HUES6 (cell line): Measurements from ENCODE around the gene PINK1.
A peak's percentile ranks its signal among the peaks of the same experiment; 100 is the strongest.

Experiments
- H3K27ac ChIP-seq: 2 replicates; pipeline ENCODE4 v1.7.0; 2013; ENCODE audit warnings: low read depth, mild to moderate bottlenecking, low read length, inconsistent platforms
- H3K27me3 ChIP-seq: 2 replicates; pipeline ENCODE4 v1.6.1; 2013; ENCODE audit warnings: low read length; ENCODE audit not compliant: control insufficient read depth, insufficient read depth
- H3K36me3 ChIP-seq: 2 replicates; pipeline ENCODE4 v1.6.1; 2013; ENCODE audit warnings: low read length; ENCODE audit not compliant: control insufficient read depth, insufficient read depth
- H3K4me1 ChIP-seq: 2 replicates; pipeline ENCODE4 v1.6.1; 2013; ENCODE audit warnings: low read length; ENCODE audit not compliant: control insufficient read depth, insufficient read depth
- H3K4me3 ChIP-seq: 2 replicates; pipeline ENCODE4 v1.5.1; 2013; ENCODE audit warnings: low read depth, low read length
- H3K9ac ChIP-seq: one replicate; pipeline ENCODE4 v1.6.1; 2013; ENCODE audit warnings: mild to moderate bottlenecking, low read length
- H3K9me3 ChIP-seq: 2 replicates; pipeline ENCODE4 v1.6.1; 2013; ENCODE audit warnings: low read depth, low read length; ENCODE audit not compliant: control insufficient read depth, insufficient read depth

PINK1 gene

DNA sequence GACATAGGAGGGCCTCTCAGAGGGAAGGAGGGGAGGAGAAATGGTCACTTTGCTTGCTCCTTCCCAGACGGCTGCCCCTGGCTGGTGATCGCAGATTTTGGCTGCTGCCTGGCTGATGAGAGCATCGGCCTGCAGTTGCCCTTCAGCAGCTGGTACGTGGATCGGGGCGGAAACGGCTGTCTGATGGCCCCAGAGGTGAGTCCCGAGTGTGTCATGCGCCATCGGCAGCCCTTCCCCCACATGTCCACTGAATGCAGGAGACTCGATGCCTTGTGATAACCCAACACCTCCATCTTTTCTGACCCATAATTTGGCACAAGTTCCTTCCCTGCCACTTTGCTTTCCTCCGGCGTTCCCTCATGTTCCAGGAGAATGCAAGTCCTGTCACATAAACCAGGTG lies 15.2 kb downstream of the PINK1 start:
- Histone ChIP-seq H3K36me3 (peaks cover 73% of the 10 kb centered on the region), H3K4me1 (no peaks in the 10 kb centered on the region), H3K9ac (no peak overlapping the region), H3K9me3 (no peaks in the 10 kb centered on the region), H3K27ac (no peak overlapping the region), H3K4me3 (no peak overlapping the region), H3K27me3 (no peaks in the 10 kb centered on the region)

DNA sequence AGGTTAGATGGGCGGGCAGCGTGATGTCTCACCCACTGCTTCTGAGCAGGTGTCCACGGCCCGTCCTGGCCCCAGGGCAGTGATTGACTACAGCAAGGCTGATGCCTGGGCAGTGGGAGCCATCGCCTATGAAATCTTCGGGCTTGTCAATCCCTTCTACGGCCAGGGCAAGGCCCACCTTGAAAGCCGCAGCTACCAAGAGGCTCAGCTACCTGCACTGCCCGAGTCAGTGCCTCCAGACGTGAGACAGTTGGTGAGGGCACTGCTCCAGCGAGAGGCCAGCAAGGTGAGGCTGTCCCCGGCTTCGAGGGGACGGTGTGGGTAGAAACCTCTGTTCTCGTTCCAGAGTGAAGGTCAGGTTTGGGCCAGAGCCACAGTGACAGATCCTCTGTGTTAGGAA lies 15.7 kb downstream of the PINK1 start:
- Histone ChIP-seq H3K27me3 (no peaks in the 10 kb centered on the region), H3K36me3 (peaks cover 76% of the 10 kb centered on the region), H3K4me1 (no peaks in the 10 kb centered on the region), H3K27ac (no peak overlapping the region), H3K4me3 (no peak overlapping the region), H3K9ac (no peak overlapping the region), H3K9me3 (no peaks in the 10 kb centered on the region)

DNA sequence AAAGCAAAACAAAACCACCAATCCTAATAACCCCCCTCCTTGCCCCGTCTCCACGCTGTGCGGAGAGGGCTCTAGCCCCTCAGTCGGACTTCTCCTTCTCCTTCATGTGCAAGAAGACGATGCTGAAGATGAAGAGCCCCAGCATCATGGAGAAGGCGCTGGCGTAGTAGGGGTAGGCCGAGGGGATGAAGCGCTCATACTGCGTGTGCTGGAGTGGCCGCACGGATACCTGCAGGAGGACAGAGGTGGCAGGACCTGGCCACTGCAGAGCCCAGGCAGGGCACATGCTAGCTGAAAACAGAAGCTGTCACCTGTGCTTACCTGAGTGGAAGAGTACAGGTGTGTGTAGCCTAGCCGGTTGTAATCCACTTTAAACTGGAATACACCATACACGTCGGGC lies 19.0 kb downstream of the PINK1 start:
- Histone ChIP-seq H3K4me3 (no peak overlapping the region), H3K27ac (no peak overlapping the region), H3K36me3 (peaks cover 91% of the 10 kb centered on the region)

DNA sequence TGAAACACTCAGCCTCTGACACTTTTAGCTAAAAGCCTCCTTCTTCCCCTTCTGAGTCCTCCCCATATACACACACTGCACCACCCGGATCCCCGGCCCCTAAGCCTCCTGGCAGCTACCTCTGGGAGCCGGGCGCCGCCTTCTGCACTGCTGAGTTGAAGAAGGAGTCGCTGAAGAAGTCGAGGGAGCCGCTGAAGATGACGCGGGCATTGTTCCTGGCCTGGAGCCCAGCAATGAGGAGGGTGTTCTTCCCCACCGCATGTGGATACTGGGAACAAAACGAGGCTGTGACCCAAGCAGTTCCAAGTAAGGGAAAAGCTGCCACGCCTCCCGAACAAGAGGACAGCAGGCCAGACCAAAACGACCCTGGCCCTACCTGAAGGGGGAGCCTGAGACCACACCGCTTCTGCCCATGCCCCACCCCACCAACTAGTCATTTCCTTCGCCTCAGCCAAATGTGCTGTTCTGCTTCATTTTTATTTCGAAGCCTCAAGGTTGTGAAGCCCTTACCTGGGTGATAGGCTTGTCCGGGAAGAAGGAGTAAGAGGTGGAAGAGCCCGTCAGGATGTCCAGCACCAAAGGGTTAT lies 20.9 kb downstream of the PINK1 start:
- Histone ChIP-seq H3K36me3 (peaks cover 96% of the 10 kb centered on the region), H3K4me3 (no peak overlapping the region), H3K27ac (no peak overlapping the region), H3K9me3 (no peaks in the 10 kb centered on the region), H3K4me1 (no peaks in the 10 kb centered on the region), H3K9ac (no peak overlapping the region), H3K27me3 (no peaks in the 10 kb centered on the region)

More for the DNA sequence above, 19.0 kb downstream of the PINK1 start:
- no peaks in the 10 kb centered on the region for H3K9me3 ChIP-seq
- H3K4me1 ChIP-seq: no peaks in the 10 kb centered on the region
- H3K9ac ChIP-seq: no peak overlapping the region
- H3K27me3 ChIP-seq: no peaks in the 10 kb centered on the region

DNA sequence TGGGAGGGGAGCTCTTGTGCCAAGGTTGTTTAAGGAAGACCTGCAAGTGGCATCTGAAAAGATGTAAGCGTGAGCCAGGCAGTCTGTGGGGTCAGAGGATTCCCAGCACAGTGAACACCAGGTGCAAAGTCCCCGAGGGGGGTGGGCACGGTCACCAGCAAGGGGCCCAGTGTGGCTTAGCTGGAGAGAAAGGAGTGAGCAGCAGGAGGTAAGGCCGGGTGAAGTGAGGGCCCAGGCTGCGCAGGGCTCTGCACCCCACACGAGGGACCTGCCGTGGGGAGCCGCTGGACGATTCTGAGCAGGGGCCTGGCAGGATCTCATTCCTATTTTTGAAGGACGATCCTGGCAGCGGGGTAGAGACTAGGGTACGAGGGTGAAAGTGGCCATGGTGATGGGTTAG lies 23.8 kb downstream of the PINK1 start:
- Histone ChIP-seq H3K9ac (no peak overlapping the region), H3K27me3 (no peaks in the 10 kb centered on the region), H3K36me3 (peaks cover 75% of the 10 kb centered on the region), H3K4me1 (peaks cover 5% of the 10 kb centered on the region; the same call in 1 of the 2 replicates), H3K9me3 (no peaks in the 10 kb centered on the region), H3K4me3 (no peak overlapping the region), H3K27ac (no peak overlapping the region)

DNA sequence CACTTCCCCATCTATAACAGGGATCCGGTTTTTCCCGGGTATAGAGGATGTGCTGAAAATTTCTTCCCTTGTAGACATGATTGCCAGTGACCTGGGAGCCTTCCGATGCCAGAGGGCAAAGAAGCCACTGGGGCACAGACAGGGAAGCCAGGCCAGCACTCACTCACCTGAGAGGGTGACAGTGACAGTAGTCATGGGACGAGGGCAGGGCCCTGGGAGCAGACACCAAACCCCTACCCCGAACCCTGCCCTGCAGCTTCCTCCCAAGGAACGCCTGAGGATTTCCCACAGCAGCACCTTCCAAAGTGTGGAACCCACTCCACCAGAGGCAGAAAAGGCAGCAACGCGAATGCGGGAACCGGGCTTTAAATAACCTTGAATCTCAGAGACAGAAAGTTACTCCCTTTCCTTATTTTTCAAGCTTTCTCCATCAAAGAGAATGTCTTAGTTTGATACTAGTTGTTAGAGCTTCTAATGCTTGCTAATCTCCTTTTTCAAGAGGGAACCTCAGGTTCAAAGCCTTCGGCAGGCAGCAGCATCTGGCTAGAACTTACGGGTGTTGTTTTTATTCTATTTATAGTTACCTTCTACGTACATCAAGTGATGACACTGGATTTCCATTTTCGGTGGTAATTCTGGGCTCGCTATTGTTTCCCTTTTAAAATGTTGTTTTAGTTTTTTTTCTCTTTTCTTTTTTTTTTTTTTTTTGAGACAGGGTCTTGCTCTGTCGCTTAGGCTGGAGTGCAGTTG lies 25.1 kb downstream of the PINK1 start:
- no peaks in the 10 kb centered on the region for H3K9me3 ChIP-seq
- peaks cover 9% of the 10 kb centered on the region; the same call in 1 of the 2 replicates for H3K4me1 ChIP-seq
- peaks cover 62% of the 10 kb centered on the region for H3K36me3 ChIP-seq
- no peak overlapping the region for H3K4me3 ChIP-seq
- no peak overlapping the region for H3K27ac ChIP-seq
- no peaks in the 10 kb centered on the region for H3K27me3 ChIP-seq
- H3K9ac ChIP-seq: no peak overlapping the region

DNA sequence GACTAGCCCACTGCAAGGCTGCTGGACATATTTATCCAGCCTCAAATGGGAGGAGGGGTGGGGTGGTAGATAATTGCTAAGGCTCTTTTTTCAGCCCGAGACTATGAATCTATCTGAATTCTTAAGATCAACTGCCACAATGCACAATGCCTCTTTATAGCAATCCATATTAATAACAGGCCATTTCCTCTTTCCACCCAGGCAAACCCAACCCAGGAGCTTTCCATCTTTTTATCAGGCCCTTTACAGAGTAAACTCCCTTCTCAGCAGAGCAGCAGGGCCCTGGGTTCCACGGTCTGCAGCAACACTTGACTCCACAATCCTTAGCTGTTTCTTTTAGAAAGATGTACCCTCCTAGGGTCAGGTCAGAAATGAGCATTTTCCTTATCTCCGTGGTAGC lies 27.1 kb downstream of the PINK1 start:
- H3K4me3 ChIP-seq: peak overlapping the region; percentile 86
- H3K36me3 ChIP-seq: peaks cover 43% of the 10 kb centered on the region
- H3K9ac ChIP-seq: peak overlapping the region; percentile 87
- H3K4me1 ChIP-seq: peaks cover 9% of the 10 kb centered on the region; the same call in 1 of the 2 replicates
- H3K9me3 ChIP-seq: no peaks in the 10 kb centered on the region
- H3K27me3 ChIP-seq: no peaks in the 10 kb centered on the region
- no peak overlapping the region for H3K27ac ChIP-seq

DNA sequence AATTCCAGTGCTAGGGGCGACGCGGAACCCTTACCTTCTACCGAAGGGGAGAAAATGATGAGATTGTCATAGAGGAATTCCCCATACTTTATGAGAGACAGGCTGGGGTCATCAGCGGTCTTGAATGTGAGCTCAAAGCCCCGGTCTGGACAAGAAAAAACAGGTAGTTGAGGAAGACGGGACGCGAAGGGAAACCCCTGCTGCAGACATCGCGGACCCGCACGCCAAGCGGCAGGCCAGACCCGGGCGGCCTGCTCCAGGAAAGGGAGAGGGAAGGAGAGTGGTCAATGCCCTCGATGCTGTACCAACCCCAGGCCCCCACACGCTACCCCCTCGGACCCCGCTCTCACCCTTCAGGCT lies 27.6 kb downstream of the PINK1 start:
- peak overlapping the region; percentile 87 for H3K9ac ChIP-seq
- no peaks in the 10 kb centered on the region for H3K27me3 ChIP-seq
- peak overlapping the region; percentile 86 for H3K4me3 ChIP-seq
- H3K36me3 ChIP-seq: peaks cover 38% of the 10 kb centered on the region
- H3K4me1 ChIP-seq: peaks cover 9% of the 10 kb centered on the region; the same call in 1 of the 2 replicates
- no peaks in the 10 kb centered on the region for H3K9me3 ChIP-seq
- peak overlapping the region; percentile 39; the same call in 1 of the 2 replicates for H3K27ac ChIP-seq

DNA sequence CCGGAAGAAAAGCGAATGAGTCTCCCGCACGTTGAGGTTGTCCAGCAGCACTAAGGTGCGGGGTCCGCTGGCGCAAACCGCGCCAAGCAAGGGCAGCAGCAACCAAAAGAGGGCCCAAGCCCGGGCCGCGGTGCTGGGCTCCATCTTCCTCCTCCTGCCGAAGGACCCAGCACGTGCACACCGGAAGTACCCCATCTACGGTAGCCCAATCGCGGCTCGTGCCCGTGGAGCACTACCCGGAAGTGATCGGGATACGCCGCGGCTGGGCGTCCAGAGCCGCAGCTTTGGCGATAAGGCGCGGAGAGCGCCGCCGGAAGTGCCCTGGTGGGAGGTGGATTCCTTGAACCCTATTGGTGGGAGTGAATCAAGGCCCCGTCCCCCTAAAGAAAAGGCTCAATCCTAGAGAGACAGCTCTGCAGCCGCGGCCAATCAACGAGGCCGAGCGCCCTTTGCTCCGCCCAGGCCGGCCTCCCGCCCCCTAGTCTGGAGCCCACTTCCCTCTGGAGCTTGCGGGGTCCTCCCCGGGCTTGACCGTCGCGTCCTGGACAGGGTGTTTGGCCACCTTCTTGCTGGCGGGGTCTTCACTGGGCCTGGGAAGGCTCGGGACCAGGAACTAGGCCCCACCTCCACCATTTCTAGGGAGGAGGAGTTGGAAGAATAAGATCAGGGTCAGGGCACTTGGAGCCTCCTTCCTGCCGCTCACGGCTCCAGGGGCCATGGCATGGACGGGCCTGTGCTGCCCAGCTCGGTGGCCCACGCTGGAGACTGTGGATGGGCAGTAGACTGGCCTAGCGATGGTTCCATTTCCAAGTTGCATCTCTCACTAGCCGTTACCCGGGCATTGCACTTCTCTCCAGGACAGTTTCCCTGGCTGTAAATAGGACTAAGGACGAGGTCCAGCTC lies 28.2 kb downstream of the PINK1 start, which contains the start of gene DDOST:
TSS of gene DDOST (minus strand) at position 163 of the 903 bp plus-strand sequence. CDS start at position 144, 19 bp downstream.
- H3K36me3 ChIP-seq: peaks cover 32% of the 10 kb centered on the region
- peaks cover 9% of the 10 kb centered on the region; the same call in 1 of the 2 replicates for H3K4me1 ChIP-seq
- no peaks in the 10 kb centered on the region for H3K9me3 ChIP-seq
- no peaks in the 10 kb centered on the region for H3K27me3 ChIP-seq
- peak within 1 kb of the TSS; percentile 86 for H3K4me3 ChIP-seq
- peak within 1 kb of the TSS; percentile 91 for H3K9ac ChIP-seq
- peak within 1 kb of the TSS; percentile 62; the same call in 1 of the 2 replicates for H3K27ac ChIP-seq

DNA sequence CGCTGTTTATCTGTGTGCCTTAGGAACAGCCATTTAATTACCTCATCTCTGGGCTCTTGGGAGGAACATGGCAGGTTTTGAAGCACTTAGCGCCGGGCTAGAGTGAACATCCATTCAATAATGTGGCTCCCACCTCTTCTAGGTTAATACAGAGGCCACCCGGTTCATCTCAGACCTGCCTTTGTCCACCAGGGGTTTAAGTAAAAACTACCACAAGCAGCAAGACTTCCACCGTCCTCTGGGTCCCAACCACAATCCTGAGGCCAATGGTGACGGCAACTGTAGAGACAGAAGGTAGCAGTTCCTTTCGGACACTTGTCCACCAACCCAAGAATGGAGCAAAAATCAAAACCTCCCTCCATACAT lies 28.8 kb downstream of the PINK1 start:
- Histone ChIP-seq H3K4me1 (peaks cover 9% of the 10 kb centered on the region; the same call in 1 of the 2 replicates), H3K36me3 (peaks cover 25% of the 10 kb centered on the region), H3K4me3 (peak overlapping the region; percentile 86), H3K9me3 (no peaks in the 10 kb centered on the region), H3K27me3 (no peaks in the 10 kb centered on the region), H3K9ac (peak overlapping the region; percentile 91), H3K27ac (peak overlapping the region; percentile 62; the same call in 1 of the 2 replicates)
